ENCODE measurements around the gene RAB7A. TPM values are rescaled to one million over a fixed set of nuclear protein-coding genes. Genes with fewer than 3 reads are reported as not detected.

RAB7A gene
- polyA plus RNA-seq, 1 donor from 2014 or later, result 42.4 TPM

DNA sequence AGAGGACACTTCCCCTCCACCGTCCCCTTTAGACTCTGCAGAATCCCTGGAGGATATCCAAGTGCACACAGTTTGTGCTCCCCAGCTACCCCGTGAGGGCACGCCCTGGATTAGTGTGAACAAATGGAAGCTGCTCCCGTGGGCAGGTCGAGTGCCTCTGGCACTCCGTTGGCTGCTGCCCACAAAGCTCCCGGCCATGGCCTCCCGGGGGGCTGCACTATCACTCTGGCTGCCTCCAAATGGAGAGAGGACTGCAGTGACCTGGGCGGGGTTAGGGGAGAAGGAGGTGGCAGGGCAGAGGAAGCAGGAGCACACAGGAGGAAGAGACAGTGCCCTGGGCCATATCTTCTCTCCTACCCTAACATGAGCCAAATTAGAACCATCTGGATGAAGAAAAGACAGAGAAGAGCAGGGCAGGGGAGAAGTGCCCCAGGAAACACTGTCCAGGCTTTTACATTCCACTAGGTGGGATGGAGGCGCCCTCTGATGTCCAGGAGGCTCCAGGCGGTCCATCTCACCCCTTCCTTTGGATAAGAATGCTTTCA, 124.0 kb downstream of the RAB7A start:
- H3K4me3 ChIP-seq (ENCODE audit: low read length), result no peak overlapping the region
- no peaks in the 10 kb centered on the region for H3F3A ChIP-seq (ENCODE audit: insufficient read depth, low read length, poor library complexity, severe bottlenecking)
- no peaks in the 10 kb centered on the region for H4K20me1 ChIP-seq (ENCODE audit: insufficient read depth)
- H3K27ac ChIP-seq (ENCODE audit: low read length), result no peak overlapping the region
- TF ChIP-seq POLR2AphosphoS5 (IDR thresholded peaks at IDR 0.05) (no peak), TAF1 (IDR thresholded peaks at IDR 0.05; ENCODE audit: low read depth) (no peak), EZH2 (IDR thresholded peaks at IDR 0.05; ENCODE audit: borderline replicate concordance, insufficient read depth, low read length, poor library complexity, severe bottlenecking) (no peak), RAD21 (conservative IDR thresholded peaks at IDR 0.05) (no peak), EP300 (conservative IDR thresholded peaks at IDR 0.05; ENCODE audit: poor library complexity, severe bottlenecking) (no peak), REST (IDR thresholded peaks at IDR 0.05; ENCODE audit: borderline replicate concordance) (no peak), MXI1 (conservative IDR thresholded peaks at IDR 0.05; ENCODE audit: poor library complexity, severe bottlenecking) (no peak), SMC3 (conservative IDR thresholded peaks at IDR 0.05; ENCODE audit: poor library complexity) (no peak)
- TF ChIP-seq, protein P1, sequence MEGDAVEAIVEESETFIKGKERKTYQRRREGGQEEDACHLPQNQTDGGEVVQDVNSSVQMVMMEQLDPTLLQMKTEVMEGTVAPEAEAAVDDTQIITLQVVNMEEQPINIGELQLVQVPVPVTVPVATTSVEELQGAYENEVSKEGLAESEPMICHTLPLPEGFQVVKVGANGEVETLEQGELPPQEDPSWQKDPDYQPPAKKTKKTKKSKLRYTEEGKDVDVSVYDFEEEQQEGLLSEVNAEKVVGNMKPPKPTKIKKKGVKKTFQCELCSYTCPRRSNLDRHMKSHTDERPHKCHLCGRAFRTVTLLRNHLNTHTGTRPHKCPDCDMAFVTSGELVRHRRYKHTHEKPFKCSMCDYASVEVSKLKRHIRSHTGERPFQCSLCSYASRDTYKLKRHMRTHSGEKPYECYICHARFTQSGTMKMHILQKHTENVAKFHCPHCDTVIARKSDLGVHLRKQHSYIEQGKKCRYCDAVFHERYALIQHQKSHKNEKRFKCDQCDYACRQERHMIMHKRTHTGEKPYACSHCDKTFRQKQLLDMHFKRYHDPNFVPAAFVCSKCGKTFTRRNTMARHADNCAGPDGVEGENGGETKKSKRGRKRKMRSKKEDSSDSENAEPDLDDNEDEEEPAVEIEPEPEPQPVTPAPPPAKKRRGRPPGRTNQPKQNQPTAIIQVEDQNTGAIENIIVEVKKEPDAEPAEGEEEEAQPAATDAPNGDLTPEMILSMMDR (IDR thresholded peaks at IDR 0.05; ENCODE audit: poor library complexity, severe bottlenecking), result no peak
- H3K36me3 ChIP-seq (ENCODE audit: insufficient read depth, low read length), result no peaks in the 10 kb centered on the region
- H3K79me2 ChIP-seq (replicated peaks; ENCODE audit: insufficient read depth, low read length), result no peaks in the 10 kb centered on the region
- H3K9me3 ChIP-seq (ENCODE audit: low read length), result peaks cover 4% of the 10 kb centered on the region
- H3K9me2 ChIP-seq (ENCODE audit: insufficient read depth, low read length), result no peaks in the 10 kb centered on the region
- no peaks in the 10 kb centered on the region for H3K27me3 ChIP-seq (ENCODE audit: insufficient read depth, low read depth, low read length)
- no peak overlapping the region for H2AFZ ChIP-seq (ENCODE audit: low read depth, low read length)
- H3K9ac ChIP-seq (ENCODE audit: low read length), result no peak overlapping the region
- H3K4me2 ChIP-seq (ENCODE audit: low read length), result no peak overlapping the region

DNA sequence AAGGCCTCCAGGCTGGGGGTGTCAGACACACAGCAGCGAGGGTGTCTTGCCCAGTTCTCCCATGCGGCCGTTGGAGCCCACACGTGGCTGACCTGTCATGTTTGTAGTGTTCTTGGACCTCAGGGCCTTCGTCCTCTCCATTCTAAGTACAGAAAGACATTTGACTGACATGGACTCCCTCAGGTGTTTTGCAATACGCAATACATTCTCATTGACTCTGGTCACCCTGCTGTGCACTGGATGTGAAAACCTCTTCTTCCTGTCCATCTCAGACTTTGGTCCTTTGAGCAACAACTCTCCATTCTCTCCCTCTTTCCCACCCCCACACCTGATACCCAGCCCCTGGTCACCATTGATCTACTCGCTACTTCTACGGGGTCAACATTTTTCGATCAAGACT, 124.6 kb downstream of the RAB7A start:
- TF ChIP-seq EP300 (conservative IDR thresholded peaks at IDR 0.05; ENCODE audit: poor library complexity, severe bottlenecking) (no peak), POLR2AphosphoS5 (IDR thresholded peaks at IDR 0.05) (no peak), SMC3 (conservative IDR thresholded peaks at IDR 0.05; ENCODE audit: poor library complexity) (no peak), TAF1 (IDR thresholded peaks at IDR 0.05; ENCODE audit: low read depth) (no peak), EZH2 (IDR thresholded peaks at IDR 0.05; ENCODE audit: borderline replicate concordance, insufficient read depth, low read length, poor library complexity, severe bottlenecking) (no peak), REST (IDR thresholded peaks at IDR 0.05; ENCODE audit: borderline replicate concordance) (no peak)
- TF ChIP-seq, protein P1 (IDR thresholded peaks at IDR 0.05; ENCODE audit: poor library complexity, severe bottlenecking), result no peak
- Histone ChIP-seq H3K36me3 (ENCODE audit: insufficient read depth, low read length) (no peaks in the 10 kb centered on the region), H3K27ac (ENCODE audit: low read length) (no peak overlapping the region), H3K9me2 (ENCODE audit: insufficient read depth, low read length) (no peaks in the 10 kb centered on the region), H3K4me3 (ENCODE audit: low read length) (no peak overlapping the region), H3K27me3 (ENCODE audit: insufficient read depth, low read depth, low read length) (no peaks in the 10 kb centered on the region), H3K9me3 (ENCODE audit: low read length) (peaks cover 4% of the 10 kb centered on the region), H3F3A (ENCODE audit: insufficient read depth, low read length, poor library complexity, severe bottlenecking) (no peaks in the 10 kb centered on the region), H3K9ac (ENCODE audit: low read length) (no peak overlapping the region), H4K20me1 (ENCODE audit: insufficient read depth) (no peaks in the 10 kb centered on the region), H3K79me2 (replicated peaks; ENCODE audit: insufficient read depth, low read length) (no peaks in the 10 kb centered on the region), H3K4me2 (ENCODE audit: low read length) (no peak overlapping the region), H2AFZ (ENCODE audit: low read depth, low read length) (no peak overlapping the region)

Measured in neural cell (in vitro differentiated cells).